Hematopoietic multipotent progenitor cell (in vitro differentiated cells): ENCODE data around the gene GBP7. TPM values are rescaled to one million over a fixed set of nuclear protein-coding genes. Genes with fewer than 3 reads are reported as not detected.
"Not testable (repeated sequence)": the region's sequence is repeated elsewhere in the genome, so short reads cannot be mapped to it uniquely, and the experiment has no call there.

Experiments used
- DNase-seq, 3 donors: peaks; one replicate each; pipeline ENCODE4 v3.0.0-alpha.2; 2011 to 2015; ENCODE audit warnings: low read depth in 2 of 3, low spot score in 2 of 3
- total RNA-seq: library from RNA; depleted of rRNA; stranded (reverse); fragments of >200 nt; gene quantifications from one replicate; pipeline ENCODE4 v1.2.3, GENCODE V29; 2012

The GBP7 gene, protein sequence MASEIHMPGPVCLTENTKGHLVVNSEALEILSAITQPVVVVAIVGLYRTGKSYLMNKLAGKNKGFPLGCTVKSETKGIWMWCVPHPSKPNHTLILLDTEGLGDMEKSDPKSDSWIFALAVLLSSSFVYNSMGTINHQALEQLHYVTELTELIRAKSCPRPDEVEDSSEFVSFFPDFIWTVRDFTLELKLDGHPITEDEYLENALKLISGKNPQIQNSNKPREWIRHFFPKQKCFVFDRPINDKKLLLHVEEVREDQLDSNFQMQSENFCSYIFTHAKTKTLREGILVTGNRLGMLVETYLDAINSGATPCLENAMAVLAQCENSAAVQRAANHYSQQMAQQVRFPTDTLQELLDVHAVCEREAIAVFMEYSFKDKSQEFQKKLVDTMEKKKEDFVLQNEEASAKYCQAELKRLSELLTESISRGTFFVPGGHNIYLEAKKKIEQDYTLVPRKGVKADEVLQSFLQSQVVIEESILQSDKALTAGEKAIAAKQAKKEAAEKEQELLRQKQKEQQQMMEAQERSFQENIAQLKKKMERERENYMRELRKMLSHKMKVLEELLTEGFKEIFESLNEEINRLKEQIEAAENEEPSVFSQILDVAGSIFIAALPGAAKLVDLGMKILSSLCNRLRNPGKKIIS
- not detected for total RNA-seq

DNA sequence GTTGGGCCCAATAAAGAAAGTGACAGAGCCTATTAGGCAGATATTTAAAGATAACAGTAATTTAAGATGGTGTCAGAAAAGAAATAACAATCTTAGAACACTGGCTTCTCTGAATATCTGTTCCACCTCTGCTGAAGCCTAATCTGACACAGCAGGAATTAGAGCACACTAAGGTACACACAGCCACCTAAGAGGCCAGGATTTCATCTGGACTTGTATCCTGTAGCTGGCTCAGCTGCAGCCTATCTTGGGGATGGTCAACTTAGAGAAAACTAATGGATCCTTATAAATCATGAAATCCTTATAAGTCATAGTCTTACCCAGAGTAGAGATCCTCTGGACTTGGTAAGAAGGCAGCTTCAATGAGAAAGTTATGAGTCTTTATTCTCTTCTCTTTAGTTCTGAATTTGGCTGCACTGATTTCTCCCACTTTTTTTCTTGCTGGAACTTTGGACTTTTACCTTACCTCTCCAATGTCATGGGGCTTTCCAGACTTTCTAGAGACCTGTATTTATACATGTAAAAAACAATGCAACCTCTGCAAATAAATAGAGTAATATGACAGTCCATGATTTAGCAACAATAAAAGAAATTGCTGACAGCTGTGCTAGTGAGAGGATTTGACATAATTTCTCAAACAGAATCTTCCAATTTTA, at the start of gene GBP7:
GBP7 (minus strand) TSS at position 403 of the 656 bp plus-strand sequence. CDS start 4,068 bp downstream, outside the sequence.
- DNase-seq = no peak

DNA sequence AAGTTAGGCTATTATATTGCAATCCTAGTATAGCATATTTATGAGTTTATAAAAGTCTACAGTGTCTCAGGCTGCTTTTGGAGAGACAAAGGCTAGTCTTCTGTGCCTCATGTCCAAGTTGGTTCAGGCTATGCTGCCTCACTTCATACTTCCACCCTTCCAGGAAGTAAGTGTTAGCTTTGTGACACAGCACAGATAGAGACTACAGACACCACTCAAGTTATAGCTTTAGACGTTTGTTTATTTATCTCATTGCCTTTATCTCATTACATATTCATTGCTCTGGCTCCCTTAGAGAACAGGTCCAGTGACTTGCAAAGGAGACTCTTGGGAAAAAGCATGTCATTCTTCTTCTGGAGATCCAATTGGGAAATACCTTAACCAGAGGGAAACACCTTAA, 45.5 kb upstream of the GBP7 start:
- DNase-seq = no peak

DNA sequence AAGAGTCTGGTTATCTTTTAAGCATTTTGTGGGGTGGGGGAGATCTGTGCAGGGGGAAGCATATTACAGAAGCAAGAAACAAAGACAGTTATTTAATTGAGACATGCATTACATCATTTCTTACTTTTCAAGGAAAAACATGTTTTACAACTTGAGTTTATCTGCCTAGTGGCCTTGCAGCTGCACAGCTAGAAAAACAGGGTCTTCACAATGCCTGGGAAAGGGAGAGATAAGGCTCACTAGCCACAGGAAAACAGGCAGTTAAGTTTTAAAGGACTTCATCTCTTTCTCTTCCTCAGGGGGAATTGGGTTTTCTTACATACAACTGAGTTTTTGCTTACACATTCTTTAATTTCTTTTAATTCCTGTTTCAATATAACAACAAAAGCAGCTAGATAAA, 44.0 kb upstream of the GBP7 start:
- DNase-seq = peak in 1 of 3 donors; percentile 17

DNA sequence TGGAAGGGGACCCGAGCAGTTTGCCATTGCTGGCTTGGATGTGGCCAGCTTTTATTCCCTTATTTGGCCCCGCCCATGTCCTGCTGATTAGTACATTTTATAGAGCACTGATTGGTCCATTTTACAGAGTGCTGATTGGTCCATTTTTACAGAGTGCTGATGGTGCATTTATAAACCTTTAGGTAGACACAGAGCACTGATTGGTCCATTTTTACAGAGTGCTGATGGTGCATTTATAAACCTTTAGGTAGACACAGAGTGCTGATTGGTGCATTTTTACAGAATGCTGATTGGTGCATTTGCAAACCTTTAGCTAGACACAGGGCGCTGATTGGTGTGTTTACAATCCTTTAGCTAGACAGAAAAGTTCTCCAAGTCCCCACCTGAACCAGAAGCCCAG, 43.1 kb upstream of the GBP7 start:
- DNase-seq = not testable (repeated sequence)

DNA sequence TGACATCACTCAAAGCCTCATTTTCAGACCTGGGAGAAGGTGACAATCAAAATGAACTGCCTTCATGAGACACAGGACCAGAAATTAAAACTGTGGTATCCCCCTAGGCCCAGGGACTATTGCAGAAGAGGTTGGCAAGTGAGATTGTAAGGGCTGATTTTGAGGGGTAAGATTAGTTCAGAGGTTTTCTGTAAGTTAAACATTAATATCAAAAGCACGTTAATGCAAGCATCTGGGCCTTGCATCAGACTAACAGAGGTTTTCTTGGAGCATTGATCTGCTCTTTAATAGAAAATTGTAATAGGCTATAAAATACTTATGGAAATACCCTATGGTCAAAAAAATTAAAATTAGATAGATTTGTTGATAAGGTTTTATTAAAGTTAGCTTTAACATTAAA, 37.5 kb upstream of the GBP7 start:
- DNase-seq = no peak

DNA sequence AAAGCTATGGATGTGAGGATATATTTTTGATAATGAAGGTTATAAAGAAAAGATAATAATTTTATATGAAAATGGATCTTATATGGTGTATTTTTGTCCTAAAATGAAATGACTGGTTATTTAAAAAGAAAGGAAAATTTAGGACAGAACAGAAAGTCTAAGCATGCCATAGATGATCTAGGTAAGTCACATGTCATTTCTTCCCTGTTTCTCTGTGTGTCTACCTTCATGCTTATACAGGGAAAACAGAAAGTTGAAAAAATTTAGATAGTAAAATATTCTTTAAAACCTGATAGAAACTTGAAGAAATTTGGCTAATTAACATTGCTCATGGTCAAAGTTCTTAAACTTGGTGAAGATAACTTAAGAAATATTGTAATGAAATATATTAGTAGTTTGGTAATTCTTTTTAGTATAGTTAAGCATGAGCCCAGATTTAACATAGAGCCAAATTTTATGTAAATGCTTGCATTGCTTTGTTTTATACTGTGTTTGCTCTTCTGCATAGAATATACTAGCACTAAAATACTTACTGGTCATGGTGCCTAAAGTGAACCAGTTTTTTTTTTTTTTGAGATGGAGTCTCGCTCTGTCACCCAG, 35.3 kb upstream of the GBP7 start:
- no peak for DNase-seq

DNA sequence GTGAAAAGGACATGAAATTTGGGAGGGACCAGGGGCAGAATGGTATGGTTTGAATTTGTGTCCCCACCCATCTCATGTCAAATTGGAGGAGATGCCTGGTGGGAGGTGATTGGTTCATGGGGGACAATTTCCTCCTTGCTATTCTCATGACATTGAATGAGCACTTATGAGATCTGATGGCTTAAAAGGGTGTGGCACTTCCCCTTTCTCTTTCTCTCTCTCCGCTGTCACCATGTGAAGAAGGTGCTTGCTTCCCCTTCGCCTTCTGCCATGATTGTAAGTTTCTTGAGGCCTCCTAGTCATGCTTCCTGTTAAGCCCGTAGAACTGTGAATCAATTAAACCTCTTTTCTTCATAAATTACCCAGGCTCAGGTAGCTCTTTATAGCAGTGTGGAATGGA, 30.6 kb upstream of the GBP7 start:
- DNase-seq = peak in 1 of 3 donors; percentile 21

DNA sequence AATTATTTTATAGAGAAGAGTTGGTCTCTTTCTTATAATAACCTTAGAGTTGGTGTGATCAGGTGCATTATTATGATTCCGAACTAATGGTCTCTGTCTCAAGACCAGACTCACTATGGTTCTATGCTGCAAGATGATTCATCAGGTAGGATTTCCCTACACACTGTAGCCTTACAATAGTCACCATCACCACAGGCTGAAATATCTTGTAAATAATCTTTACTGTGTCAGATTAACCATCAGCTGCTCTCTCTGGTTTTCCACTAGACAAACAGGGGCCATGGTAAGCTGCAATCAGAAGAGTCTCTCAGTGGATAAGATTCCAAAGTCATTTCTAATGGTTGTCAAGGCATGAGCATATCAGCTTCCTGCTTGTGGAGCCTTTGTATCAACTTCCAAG, 27.4 kb upstream of the GBP7 start:
- DNase-seq = no peak

DNA sequence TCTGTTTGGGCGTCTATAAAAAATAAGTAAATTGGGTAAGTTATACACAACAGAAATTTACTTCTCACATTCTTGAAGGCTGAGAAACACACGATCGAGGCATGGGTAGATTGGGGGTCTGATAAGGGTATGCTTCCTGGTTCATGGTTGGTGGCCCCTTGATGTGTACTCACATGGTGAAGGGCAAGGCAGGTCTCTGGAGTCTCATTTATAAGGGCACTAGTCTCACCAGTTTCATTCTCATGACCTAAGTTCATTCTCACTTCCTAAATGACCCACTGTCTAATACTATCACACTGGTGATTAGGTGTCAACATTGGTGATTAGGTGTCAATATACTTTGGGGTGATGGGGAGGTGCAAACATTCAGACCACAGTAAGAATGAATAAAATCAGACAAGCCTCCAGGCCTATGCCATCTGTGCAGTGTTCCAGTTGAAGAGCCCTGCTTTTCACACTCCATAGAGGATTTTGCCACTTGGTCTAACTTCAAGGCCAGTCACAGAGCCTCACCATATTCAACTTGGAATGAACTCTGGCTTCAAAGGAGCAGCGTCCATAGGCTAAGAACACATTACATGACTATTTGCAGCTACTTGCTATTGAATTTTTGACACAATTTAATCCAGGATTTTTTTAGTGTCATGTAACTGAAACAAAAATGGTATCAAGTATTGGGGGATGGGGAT, 25.4 kb upstream of the GBP7 start:
- DNase-seq = peak in 1 of 3 donors; percentile 54

DNA sequence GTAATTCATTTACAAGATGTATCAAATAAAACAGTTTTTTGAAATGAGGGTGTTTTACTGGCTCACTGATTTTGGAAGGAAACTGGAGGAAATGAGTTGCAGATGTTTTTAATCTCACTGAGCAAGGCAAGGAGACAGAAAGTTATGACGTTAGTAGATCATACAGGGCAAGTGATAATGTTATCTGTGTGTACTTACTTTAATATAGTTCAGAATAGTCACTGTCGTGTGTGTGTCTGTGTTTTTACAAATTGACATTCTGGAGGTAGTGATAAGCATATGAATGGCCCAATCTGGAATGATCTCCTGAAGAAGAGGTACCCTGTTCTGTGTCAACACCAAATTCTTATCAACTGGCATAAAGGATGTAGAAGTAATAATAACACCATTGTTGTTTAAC, 24.9 kb upstream of the GBP7 start:
- peak in 2 of 3 donors; percentile 75 to 89 for DNase-seq

DNA sequence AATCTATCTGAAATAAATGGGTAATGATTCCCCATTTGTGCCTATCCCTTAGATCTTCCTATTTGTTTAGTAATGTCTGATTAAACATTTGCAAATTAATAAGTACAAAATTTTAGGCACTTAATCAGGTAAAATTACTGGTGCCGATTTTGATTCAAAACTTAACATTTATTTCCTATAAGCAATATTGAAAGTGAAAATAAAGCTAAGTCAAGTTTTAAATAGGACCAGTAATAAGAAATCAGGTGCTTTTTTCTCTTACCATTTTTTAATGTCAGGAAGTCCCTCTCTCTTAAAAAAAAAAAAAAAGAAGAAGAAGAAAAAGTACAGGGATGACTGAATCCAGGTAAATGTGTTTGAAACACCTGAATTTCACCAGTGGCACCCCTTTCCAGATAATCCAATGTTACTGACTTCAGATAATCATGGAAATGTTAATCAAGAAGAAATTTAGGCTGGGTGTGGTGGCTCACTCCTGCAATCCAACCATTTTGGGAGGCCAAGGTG, 23.8 kb upstream of the GBP7 start:
- peak in 1 of 3 donors; percentile 23 for DNase-seq

DNA sequence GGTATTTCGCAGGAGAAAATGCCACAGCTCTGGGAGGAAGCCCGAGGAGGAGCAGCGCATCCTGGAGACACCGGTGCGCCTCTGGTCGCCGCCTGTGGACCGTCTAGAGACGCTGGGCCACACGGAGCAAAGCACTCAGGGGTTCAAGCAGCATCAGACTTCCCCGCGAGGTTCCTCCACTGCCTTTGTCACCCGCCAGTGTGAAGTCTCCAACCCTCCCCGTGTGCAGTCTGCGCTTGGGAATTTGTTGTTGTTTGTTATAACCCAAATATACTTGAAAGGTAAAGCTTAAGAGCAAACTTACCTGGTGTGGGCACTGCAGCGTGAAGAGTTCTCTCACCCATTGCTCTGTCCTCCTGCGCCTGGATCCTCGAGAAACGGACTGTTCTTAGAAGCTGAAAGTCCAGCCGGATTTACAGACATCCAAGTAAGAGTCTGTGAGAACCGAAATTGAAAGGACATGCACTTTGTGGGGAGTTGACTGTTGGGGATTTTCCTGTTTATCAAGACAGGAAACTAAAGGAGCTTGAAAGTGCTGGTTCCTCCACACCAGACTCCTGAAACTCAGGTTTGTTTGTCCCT, 22.8 kb upstream of the GBP7 start, which contains the start of gene GBP4:
GBP4 (minus strand) TSS at position 452 of the 582 bp plus-strand sequence; CDS start at position 344, 108 bp downstream.
- DNase-seq = peak in 2 of 3 donors; percentile 50

DNA sequence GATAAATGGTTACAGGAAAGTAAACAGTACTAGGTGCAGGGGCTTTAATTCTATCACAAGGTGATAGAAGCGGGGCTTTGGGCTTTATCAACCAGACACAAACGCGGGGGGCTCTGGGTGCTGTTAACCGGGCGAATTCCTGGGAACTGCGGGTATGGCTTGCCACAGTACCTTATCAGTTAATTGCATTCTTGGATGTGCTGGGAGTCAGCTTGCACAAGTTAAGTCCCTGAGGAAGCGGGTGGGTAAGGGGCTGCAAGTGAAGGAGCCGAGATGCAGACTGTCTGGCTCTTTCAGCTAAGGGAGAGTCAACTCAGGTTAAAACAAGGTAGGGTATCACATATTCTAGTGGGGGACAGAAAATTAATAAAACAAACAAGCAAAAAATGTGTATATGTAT, 22.3 kb upstream of the GBP7 start:
- DNase-seq = no peak

DNA sequence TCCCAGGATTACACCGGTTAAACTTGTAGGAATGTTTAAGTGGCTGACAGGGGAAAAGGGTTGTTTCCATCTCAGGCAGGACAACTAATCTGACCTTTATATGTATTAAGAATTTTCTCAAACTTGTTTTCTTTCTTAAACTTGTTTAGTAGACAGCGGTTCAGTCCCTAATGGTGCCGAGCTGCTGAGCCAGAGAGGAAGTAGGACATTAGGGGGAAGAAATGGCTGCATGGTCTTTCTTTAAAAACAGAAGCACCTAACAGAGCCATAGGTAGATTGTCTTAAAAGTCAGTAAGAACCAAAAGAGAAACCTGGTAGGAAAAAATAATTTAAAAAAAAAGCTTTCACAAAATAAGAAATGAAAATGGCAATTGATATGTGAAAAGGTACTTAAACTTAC, 19.7 kb upstream of the GBP7 start:
- no peak for DNase-seq

DNA sequence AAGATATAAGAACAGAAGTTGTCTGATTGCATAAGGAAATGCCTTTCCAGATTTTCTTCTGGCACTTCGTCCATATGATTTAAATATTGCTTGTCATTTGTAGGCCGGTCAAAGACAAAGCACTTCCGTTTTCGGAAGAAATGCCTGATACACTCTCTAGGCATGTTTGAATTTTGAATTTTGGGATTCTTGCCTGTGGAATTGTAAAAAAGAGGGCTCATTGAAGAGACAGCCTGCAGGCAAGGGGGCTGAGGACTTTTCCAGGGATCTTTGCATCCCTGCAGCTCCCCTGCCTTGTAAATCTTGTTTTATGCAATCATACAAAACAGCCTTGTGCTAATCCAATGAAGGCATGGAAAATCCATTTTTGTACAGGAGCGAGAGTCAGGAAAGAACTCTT, 15.5 kb upstream of the GBP7 start:
- no peak for DNase-seq

DNA sequence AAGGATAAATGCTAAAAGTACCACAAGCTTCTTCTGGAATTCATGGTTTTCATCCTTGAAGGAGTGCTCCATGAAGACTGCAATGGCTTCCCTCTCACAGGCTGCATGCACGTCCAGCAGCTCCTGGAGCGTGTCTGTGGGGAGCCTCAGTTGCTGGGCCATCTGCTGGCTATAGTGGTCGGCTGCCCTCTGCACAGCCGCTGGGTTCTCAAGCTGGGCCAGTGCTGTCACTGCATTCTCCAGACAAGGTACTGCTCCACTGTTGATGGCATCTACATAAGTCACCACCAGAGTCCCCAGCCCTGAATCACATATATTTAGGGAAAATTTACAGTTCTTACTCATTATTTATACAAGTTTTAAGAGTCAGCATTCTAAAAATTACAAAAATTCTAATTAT, 14.2 kb upstream of the GBP7 start:
- no peak for DNase-seq

DNA sequence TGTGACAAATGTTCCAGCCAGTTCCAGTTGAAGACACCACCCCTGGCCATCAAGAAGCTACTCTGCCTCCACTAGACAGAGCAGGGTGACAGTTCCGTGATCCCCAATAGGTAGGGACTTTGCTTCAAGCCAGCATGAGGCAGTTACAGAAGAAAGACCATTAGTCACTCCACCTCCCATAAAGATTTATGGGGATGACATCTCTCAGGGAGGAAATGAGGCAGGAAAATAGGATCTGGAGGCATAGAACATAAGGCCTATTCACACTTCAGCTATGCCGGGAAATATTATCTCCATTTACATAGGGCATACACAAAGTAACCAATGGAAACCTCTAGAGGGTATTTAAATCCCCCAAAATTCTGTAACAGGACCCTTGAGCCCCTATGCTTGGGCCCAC, 3.5 kb upstream of the GBP7 start:
- DNase-seq = no peak

DNA sequence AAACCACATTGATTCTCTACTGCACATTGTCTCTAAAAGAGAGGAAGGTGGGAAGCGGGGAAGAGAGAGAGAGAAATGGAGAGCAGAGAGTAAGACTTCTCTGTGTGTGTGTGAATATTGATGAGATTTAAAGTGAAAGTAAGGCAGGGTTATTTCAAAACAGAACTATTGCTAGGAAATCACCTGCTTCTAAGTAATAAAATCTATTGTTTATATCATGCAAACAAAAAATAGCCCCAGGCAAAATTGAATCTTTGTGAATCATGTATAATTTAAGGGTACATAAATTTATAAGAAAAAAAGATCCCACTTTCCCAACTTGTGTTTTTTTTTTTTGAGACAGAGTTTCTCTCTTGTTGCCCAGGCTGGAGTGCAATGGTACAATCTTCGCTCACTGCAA, 1.2 kb upstream of the GBP7 start:
- no peak for DNase-seq

DNA sequence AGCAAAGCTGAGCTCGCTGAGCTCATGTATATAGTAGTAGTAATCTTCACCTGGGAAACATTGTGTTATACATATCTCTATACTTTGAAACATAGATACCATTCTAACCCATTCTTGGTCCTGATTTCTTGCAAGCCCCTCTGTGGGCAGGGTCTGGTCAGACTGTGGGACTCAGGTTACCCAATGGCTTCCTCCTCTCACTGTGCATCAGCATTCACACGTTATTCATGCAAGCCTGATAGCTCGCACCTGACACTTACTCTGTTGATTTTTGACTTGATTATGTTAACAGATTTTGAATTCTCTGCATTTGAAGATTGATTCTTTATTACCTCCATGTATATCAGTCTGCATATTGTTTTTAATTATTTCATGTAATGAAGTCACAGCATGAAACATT, 1.3 kb downstream of the GBP7 start:
- DNase-seq = no peak
